HepG2 (cell line): Measurements from ENCODE around the gene MED9. TPM values are rescaled to one million over a fixed set of nuclear protein-coding genes. Genes with fewer than 3 reads are reported as not detected.
A peak's percentile ranks its signal among the peaks of the same experiment; 100 is the strongest.

ENCODE experiments used
- AGO1 ChIP-seq: fragments of 200-400 bp; formaldehyde crosslinking; IDR thresholded peaks from 2 replicates; pipeline ENCODE4 v1.6.1; 2017; ENCODE audit warnings: mild to moderate bottlenecking, low read depth, low read length, moderate library complexity; ENCODE audit not compliant: poor library complexity, severe bottlenecking
- FOXK2 ChIP-seq: fragments of 450-650 bp; IDR thresholded peaks from 2 replicates; pipeline ENCODE4 v1.6.1; 2016
- HDAC6 ChIP-seq: fragments of 200-600 bp; sonication (generic); IDR thresholded peaks from 2 replicates; pipeline ENCODE4 v1.7.0; 2017; ENCODE audit warnings: mild to moderate bottlenecking, antibody characterized with exemption, low read length, low read depth
- IKZF5 ChIP-seq: IDR thresholded peaks from 2 replicates; pipeline ENCODE4 v1.6.1; 2018; ENCODE audit warnings: missing genetic modification reagents, mild to moderate bottlenecking, missing compliant biosample characterization
- MTA1 ChIP-seq: sonication (generic); formaldehyde crosslinking; IDR thresholded peaks from 2 replicates; pipeline ENCODE4 v1.4.0; 2020; ENCODE audit warnings: missing genetic modification reagents, mild to moderate bottlenecking, borderline replicate concordance
- NR3C1 ChIP-seq: sonication (generic); formaldehyde crosslinking; IDR thresholded peaks from 2 replicates; pipeline ENCODE4 v1.4.0; 2020; ENCODE audit warnings: missing genetic modification reagents
- SNRNP70 ChIP-seq: fragments of 200-400 bp; formaldehyde crosslinking; IDR thresholded peaks from 2 replicates; pipeline ENCODE4 v1.6.1; 2017; ENCODE audit warnings: mild to moderate bottlenecking, low read depth, low read length, moderate library complexity
- ZBTB25 ChIP-seq: IDR thresholded peaks from 2 replicates; pipeline ENCODE4 v1.6.1; 2018; ENCODE audit warnings: missing genetic modification reagents
- ZGPAT ChIP-seq: IDR thresholded peaks from 2 replicates; pipeline ENCODE4 v1.6.1; 2016; ENCODE audit warnings: mild to moderate bottlenecking
- ZNF530 ChIP-seq: sonication (generic); formaldehyde crosslinking; IDR thresholded peaks from 2 replicates; pipeline ENCODE4 v1.5.0; 2020; ENCODE audit warnings: low read depth, mild to moderate bottlenecking, missing genetic modification reagents
- ZNF646 ChIP-seq: sonication (generic); formaldehyde crosslinking; IDR thresholded peaks from 2 replicates; pipeline ENCODE4 v1.9.0; 2021; ENCODE audit warnings: mild to moderate bottlenecking, missing genetic modification reagents
- ZNF781 ChIP-seq: sonication (generic); formaldehyde crosslinking; IDR thresholded peaks from 2 replicates; pipeline ENCODE4 v1.5.1; 2020; ENCODE audit warnings: borderline replicate concordance, mild to moderate bottlenecking, missing genetic modification reagents; ENCODE audit errors: not compliant biosample characterization
- polyA plus RNA-seq, 8 experiments: library from polyadenylated mRNA; depleted of rRNA in 3 of 8; stranded (reverse) in 7 of 8; unstranded in 1 of 8; fragments of >200 nt; fragmentation: Illumina TruSeq in 4 of 8; extraction: Trizol in 4 of 8; gene quantifications; 2 replicates each; pipeline versions ENCODE4 v1.2.1 to v1.2.3, GENCODE V29; 2011 to 2016; ENCODE audit warnings: low read depth in 4 of 8, missing spikeins in 1 of 8, mixed read lengths in 1 of 8; ENCODE audit not compliant: insufficient read depth in 1 of 8
- total RNA-seq, 5 experiments: library from RNA; depleted of rRNA; stranded (reverse); fragments of >200 nt; fragmentation: Illumina TruSeq; extraction: Trizol; gene quantifications; 2 replicates each; pipeline ENCODE4 v1.2.3, GENCODE V29; 2016; ENCODE audit warnings: low read depth in 1 of 5
- TF ChIP-seq, protein P1 (sequence below): sonication (generic); formaldehyde crosslinking; IDR thresholded peaks from 2 replicates; pipeline ENCODE4 v1.8.1; 2023; ENCODE audit warnings: missing genetic modification reagents, inconsistent platforms, borderline replicate concordance
- TF ChIP-seq, protein P2 (sequence below): sonication (generic); formaldehyde crosslinking; IDR thresholded peaks from 2 replicates; pipeline ENCODE4 v1.5.0; 2020; ENCODE audit warnings: missing genetic modification reagents, mild to moderate bottlenecking, borderline replicate concordance

The MED9 gene
- total and polyA plus RNA-seq, 2 of the 13 experiments (the other 11 are each of a cell fraction or from before 2014, with no cell fraction given) = 11.9 to 15.1 TPM

DNA sequence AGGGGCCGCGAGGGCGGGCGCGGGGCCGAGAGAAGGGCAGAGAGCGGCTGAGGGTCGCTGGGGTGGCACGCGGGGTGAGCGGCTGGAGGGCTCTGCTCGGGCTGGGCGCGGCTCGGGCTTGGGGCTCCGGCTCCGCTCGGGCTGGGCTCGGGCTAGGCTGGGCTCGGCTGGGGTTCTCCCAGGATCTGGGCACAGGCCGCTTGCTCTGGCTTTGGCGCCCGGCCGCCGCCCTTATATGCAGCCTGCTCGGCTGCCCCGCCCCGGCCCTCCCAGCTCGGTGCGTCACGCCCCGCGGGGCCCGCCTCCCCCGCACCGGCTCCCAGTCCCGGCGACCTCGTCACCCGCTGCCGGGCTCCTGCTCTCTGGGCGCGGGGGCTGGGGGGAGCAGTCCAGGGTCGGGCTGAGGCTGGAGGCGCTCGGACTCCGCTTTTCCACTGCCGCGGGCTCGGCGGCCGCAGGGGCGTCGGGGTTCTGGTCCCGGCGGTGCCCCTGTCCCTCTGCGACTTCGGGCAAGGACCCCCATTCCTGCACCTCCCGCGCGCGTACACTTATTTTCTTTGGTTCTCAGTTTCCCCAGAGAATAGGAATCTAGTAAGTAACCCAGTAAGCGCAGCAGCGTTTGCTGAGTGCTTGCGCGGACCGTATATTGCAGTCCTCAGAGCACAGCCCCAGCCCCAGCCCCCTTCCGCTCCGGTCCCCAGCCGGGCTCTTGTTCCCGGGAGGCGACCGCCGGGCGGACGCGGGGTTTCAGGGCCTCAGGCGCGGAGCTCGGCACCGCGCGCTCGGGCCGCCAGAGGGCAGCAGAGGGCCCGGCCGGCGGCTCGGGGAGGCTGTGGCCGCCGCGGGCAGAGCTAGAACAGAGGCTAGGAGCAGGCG, 19.6 kb downstream of the MED9 start, which contains the start of gene RASD1 (continued):
- TF ChIP-seq ZBTB25 (CRISPR knock-in tag) (peak; percentile 14; the same call in 1 of the 2 replicates), SNRNP70 (no peak), ZGPAT (CRISPR knock-in tag) (peak; percentile 49; the same call in 1 of the 2 replicates), MTA1 (CRISPR knock-in tag) (no peak), ZNF781 (CRISPR knock-in tag) (no peak), IKZF5 (CRISPR knock-in tag) (no peak), ZNF646 (CRISPR knock-in tag) (no peak), ZNF530 (no peak), NR3C1 (no peak), FOXK2 (no peak), HDAC6 (no peak), AGO1 (no peak)
- TF ChIP-seq, protein P1, sequence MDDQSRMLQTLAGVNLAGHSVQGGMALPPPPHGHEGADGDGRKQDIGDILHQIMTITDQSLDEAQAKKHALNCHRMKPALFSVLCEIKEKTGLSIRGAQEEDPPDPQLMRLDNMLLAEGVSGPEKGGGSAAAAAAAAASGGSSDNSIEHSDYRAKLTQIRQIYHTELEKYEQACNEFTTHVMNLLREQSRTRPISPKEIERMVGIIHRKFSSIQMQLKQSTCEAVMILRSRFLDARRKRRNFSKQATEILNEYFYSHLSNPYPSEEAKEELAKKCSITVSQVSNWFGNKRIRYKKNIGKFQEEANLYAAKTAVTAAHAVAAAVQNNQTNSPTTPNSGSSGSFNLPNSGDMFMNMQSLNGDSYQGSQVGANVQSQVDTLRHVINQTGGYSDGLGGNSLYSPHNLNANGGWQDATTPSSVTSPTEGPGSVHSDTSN (CRISPR knock-in tag) = no peak
- TF ChIP-seq, protein P2, sequence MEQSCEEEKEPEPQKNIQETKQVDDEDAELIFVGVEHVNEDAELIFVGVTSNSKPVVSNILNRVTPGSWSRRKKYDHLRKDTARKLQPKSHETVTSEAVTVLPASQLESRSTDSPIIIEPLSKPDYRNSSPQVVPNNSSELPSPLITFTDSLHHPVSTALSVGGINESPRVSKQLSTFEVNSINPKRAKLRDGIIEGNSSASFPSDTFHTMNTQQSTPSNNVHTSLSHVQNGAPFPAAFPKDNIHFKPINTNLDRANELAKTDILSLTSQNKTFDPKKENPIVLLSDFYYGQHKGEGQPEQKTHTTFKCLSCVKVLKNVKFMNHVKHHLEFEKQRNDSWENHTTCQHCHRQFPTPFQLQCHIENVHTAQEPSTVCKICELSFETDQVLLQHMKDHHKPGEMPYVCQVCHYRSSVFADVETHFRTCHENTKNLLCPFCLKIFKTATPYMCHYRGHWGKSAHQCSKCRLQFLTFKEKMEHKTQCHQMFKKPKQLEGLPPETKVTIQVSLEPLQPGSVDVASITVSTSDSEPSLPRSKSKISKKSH = no peak; the same call in 1 of the 2 replicates
